Keratinocyte (primary cell): ENCODE results near the gene KIF26A. TPM values are rescaled to one million over a fixed set of nuclear protein-coding genes. Genes with fewer than 3 reads are reported as not detected.

Source experiments
- DNase-seq: peaks from one replicate; pipeline ENCODE4 v3.0.0-alpha.2; 2011; ENCODE audit warnings: low read depth, missing footprints, low spot score
- FAIRE-seq: peaks from 2 replicates; lab custom pipeline; 2011; peaks lifted over from hg19 to GRCh38; lab: Jason Lieb, UNC
- H2AFZ ChIP-seq: 2 replicates; pipeline ENCODE4 v1.6.0; 2012; ENCODE audit warnings: low read length, control low read depth, inconsistent platforms; ENCODE audit not compliant: control insufficient read depth
- H3K27ac ChIP-seq: 2 replicates; pipeline ENCODE4 v1.5.1; 2011; ENCODE audit warnings: low read length; ENCODE audit not compliant: control insufficient read depth, insufficient read depth
- H3K27me3 ChIP-seq: 3 replicates; pipeline ENCODE4 v1.6.0; 2011; ENCODE audit warnings: low read length; ENCODE audit not compliant: control insufficient read depth, insufficient read depth; ENCODE audit errors: extremely low read depth
- H3K36me3 ChIP-seq, 2 experiments: 2 replicates in 1 of 2; 3 replicates in 1 of 2; pipeline ENCODE4 v1.5.1; 2011; ENCODE audit warnings: low read length in 2 of 2, mild to moderate bottlenecking in 1 of 2; ENCODE audit not compliant: control insufficient read depth in 2 of 2, insufficient read depth in 2 of 2; ENCODE audit errors: extremely low read depth in 1 of 2
- H3K4me1 ChIP-seq: 3 replicates; pipeline ENCODE4 v1.5.1; 2011; ENCODE audit warnings: low read length; ENCODE audit not compliant: control insufficient read depth, insufficient read depth; ENCODE audit errors: extremely low read depth
- H3K4me2 ChIP-seq: 3 replicates; pipeline ENCODE4 v1.6.0; 2011; ENCODE audit warnings: low read depth, low read length; ENCODE audit not compliant: control insufficient read depth, insufficient read depth; ENCODE audit errors: extremely low read depth
- H3K4me3 ChIP-seq, 3 experiments: fragments of 200-600 bp in 1 of 3; sonication (generic) in 1 of 3; 2 replicates in 2 of 3; 3 replicates in 1 of 3; pipeline ENCODE4 v1.5.1; 2011 to 2016; ENCODE audit warnings: low read length in 3 of 3, mild to moderate bottlenecking in 3 of 3, control low read depth in 2 of 3, inconsistent platforms in 1 of 3, low read depth in 1 of 3, mixed read lengths in 1 of 3, mixed run types in 1 of 3, moderate library complexity in 1 of 3; ENCODE audit not compliant: control insufficient read depth in 2 of 3, insufficient read depth in 2 of 3; ENCODE audit errors: extremely low read depth in 1 of 3
- H3K79me2 ChIP-seq: 2 replicates; pipeline ENCODE4 v1.6.0; 2012; ENCODE audit warnings: low read length; ENCODE audit not compliant: control insufficient read depth, insufficient read depth
- H3K9ac ChIP-seq: 3 replicates; pipeline ENCODE4 v1.6.0; 2011; ENCODE audit warnings: low read length; ENCODE audit not compliant: control insufficient read depth, insufficient read depth; ENCODE audit errors: extremely low read depth
- H3K9me1 ChIP-seq: 3 replicates; pipeline ENCODE4 v1.6.0; 2011; ENCODE audit warnings: low read length; ENCODE audit not compliant: control insufficient read depth, insufficient read depth; ENCODE audit errors: extremely low read depth
- H3K9me3 ChIP-seq: 2 replicates; pipeline ENCODE4 v1.5.1; 2012; ENCODE audit warnings: low read depth, low read length; ENCODE audit not compliant: control insufficient read depth
- H4K20me1 ChIP-seq: 3 replicates; pipeline ENCODE4 v1.6.0; 2011; ENCODE audit warnings: low read length; ENCODE audit not compliant: control insufficient read depth, insufficient read depth; ENCODE audit errors: extremely low read depth
- EZH2 ChIP-seq: IDR thresholded peaks from one replicate; pipeline ENCODE4 v1.6.1; 2012; ENCODE audit warnings: inconsistent platforms, mild to moderate bottlenecking, low read length, moderate library complexity
- dilution Hi-C: fragments of 300-500 bp; cut with MboI; formaldehyde crosslinking; loops from one replicate; pipeline ENCODE4 v1.7.0; 2020; ENCODE audit warnings: low sequenced_read_pairs; ENCODE audit not compliant: extremely low pct_ligation_motif_present
- polyA plus RNA-seq, 5 experiments: library from polyadenylated mRNA; depleted of rRNA in 3 of 5; stranded (reverse) in 3 of 5; stranded (forward) in 1 of 5; unstranded in 1 of 5; fragments of >200 nt; gene quantifications; 1 replicate in 1 of 5; 2 replicates in 3 of 5; 3 replicates in 1 of 5; pipeline versions ENCODE4 v1.2.1 to v1.2.3, GENCODE V29; 2011 to 2012; ENCODE audit warnings: missing spikeins in 2 of 5, low read depth in 1 of 5, low replicate concordance in 1 of 5
- TF ChIP-seq, protein P1 (sequence below), 3 experiments: IDR thresholded peaks in 1 of 3; conservative IDR thresholded peaks in 1 of 3; optimal IDR thresholded peaks in 1 of 3; 2 replicates in 2 of 3; 3 replicates in 1 of 3; pipeline versions ENCODE3 to v1.5.1; 2011; ENCODE audit warnings: low read length in 3 of 3, mild to moderate bottlenecking in 3 of 3, moderate library complexity in 2 of 3, control low read depth in 1 of 3, inconsistent platforms in 1 of 3; ENCODE audit not compliant: insufficient read depth in 2 of 3; ENCODE audit errors: extremely low read depth in 1 of 3

Gene KIF26A
- polyA plus RNA-seq, 1 donor (not counting 4 experiments of a cell fraction or from before 2014, with no cell fraction given): 0.07 TPM

DNA sequence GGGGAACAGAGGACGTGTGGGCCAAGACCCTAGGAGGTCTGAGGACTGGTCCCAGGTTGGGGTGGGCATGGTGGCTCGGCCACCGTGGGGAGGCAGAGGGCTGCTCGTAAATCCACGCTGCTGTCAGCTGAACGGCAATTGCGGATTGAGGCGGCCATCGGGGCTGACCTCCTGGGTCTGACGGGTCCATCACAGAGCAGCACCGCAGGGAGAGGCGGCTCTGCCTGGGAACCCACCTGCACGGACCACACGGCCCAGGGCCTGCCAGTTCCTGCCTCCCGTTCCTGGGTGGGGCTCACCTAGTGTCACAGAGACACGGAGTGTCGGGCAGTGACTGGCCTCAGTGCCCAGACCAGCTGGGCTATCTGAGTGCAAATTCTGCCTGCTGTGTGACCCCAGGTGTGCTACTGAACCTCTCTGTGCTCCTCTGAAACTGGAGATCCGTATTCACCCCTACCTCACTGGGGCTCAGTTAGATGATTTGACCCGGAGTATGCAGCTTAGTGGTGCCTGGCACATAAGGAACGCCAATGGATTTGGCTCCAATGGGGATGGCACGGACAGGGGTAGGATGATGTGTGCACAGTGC, 53.1 kb downstream of the KIF26A start:
- no peak overlapping the region for H3K4me3 ChIP-seq
- FAIRE-seq: no peak
- H3K79me2 ChIP-seq: no peaks in the 10 kb centered on the region
- no peaks in the 10 kb centered on the region for H3K9me1 ChIP-seq
- peaks cover 2% of the 10 kb centered on the region for H3K4me1 ChIP-seq
- H3K9ac ChIP-seq: no peak overlapping the region
- dilution Hi-C loops: no loop called here
- H3K9me3 ChIP-seq: no peaks in the 10 kb centered on the region
- H3K27me3 ChIP-seq: peaks cover 40% of the 10 kb centered on the region
- no peak overlapping the region for H3K27ac ChIP-seq
- H3K36me3 ChIP-seq: no peaks in the 10 kb centered on the region
- H4K20me1 ChIP-seq: no peaks in the 10 kb centered on the region
- no peak overlapping the region for H2AFZ ChIP-seq
- TF ChIP-seq EZH2: no peak
- TF ChIP-seq, protein P1, sequence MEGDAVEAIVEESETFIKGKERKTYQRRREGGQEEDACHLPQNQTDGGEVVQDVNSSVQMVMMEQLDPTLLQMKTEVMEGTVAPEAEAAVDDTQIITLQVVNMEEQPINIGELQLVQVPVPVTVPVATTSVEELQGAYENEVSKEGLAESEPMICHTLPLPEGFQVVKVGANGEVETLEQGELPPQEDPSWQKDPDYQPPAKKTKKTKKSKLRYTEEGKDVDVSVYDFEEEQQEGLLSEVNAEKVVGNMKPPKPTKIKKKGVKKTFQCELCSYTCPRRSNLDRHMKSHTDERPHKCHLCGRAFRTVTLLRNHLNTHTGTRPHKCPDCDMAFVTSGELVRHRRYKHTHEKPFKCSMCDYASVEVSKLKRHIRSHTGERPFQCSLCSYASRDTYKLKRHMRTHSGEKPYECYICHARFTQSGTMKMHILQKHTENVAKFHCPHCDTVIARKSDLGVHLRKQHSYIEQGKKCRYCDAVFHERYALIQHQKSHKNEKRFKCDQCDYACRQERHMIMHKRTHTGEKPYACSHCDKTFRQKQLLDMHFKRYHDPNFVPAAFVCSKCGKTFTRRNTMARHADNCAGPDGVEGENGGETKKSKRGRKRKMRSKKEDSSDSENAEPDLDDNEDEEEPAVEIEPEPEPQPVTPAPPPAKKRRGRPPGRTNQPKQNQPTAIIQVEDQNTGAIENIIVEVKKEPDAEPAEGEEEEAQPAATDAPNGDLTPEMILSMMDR (optimal IDR thresholded peaks at IDR 0.05 in 1 of 3, IDR thresholded peaks at IDR 0.05 in 1 of 3, conservative IDR thresholded peaks at IDR 0.05 in 1 of 3; ENCODE audit: extremely low read depth in 1 of 3, insufficient read depth in 2 of 3, low read length in 3 of 3): no peak
- no peak for DNase-seq
- H3K4me2 ChIP-seq: no peak overlapping the region

DNA sequence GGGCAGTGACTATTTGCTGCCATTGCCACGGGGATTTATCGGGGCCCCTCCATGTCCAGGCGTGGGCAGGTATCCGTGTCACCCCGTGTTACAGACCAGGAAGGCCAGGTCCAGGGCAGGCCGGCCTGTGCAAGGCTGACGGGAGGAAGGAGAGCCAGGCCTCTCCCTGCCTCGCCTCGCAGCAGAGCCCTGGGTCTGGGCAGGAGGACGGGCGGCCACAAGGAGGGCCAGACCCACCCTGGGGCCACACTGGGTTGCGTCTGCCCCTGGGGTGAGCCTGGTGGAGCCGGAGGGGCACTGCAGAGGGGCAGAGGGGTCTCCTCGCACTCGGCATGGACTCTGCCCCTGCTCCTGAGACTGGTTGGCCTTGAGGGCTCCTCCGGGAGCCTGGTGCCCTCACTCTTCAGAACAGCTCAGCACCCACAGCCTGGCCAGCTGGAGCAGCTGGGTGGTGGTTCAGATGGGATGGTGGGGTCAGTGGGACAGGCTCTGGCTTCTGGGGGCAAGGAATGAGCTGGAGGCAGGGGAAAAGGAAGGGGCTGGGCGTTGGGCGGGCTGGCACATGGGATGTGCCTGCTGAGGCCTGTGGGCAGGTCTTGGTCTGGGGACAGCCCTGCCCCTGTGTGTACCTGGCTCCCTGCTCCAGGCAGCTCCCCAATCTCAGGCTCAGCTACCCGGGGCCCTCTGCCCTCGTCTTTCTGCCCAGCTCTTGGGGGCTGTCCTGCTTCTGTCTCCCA, 53.9 kb downstream of the KIF26A start:
- Histone ChIP-seq H3K27ac (no peak overlapping the region), H3K9me3 (no peaks in the 10 kb centered on the region), H3K79me2 (no peaks in the 10 kb centered on the region), H3K9ac (no peak overlapping the region), H3K27me3 (peaks cover 40% of the 10 kb centered on the region), H3K9me1 (no peaks in the 10 kb centered on the region), H2AFZ (no peak overlapping the region), H3K4me1 (peaks cover 2% of the 10 kb centered on the region), H3K4me3 (no peak overlapping the region), H3K36me3 (no peaks in the 10 kb centered on the region), H3K4me2 (no peak overlapping the region), H4K20me1 (no peaks in the 10 kb centered on the region)
- no peak for DNase-seq
- FAIRE-seq: no peak
- no peak for TF ChIP-seq EZH2
- TF ChIP-seq, protein P1 (optimal IDR thresholded peaks at IDR 0.05 in 1 of 3, IDR thresholded peaks at IDR 0.05 in 1 of 3, conservative IDR thresholded peaks at IDR 0.05 in 1 of 3; ENCODE audit: extremely low read depth in 1 of 3, insufficient read depth in 2 of 3, low read length in 3 of 3): no peak
- dilution Hi-C loops: no loop called here
